Activated B cell treated with CpG ODN at 0.5 μM for 24 hours (primary cell): Measurements from ENCODE around the gene ARMCX5. TPM values are rescaled to one million over a fixed set of nuclear protein-coding genes. Genes with fewer than 3 reads are reported as not detected.

ENCODE experiments used
- ATAC-seq: fragments of 200-7000 bp; cut with Tn5 transposase; one replicate; pipeline ENCODE4 v1.10.0; 2021; ENCODE audit warnings: low read depth, mild to moderate bottlenecking, moderate library complexity
- CTCF ChIA-PET: fragments of 350-600 bp; sonication (Branson Sonifier 250); formaldehyde crosslinking; loops from one replicate; lab custom pipeline; 2021; ENCODE audit warnings: antibody characterized with exemption; lab: Charles Lee
- POLR2A ChIA-PET: fragments of 350-600 bp; sonication (Branson Sonifier 250); formaldehyde crosslinking; loops from one replicate; lab custom pipeline; 2021; ENCODE audit warnings: antibody characterized with exemption; lab: Charles Lee
- DNase-seq: peaks from one replicate; pipeline ENCODE4 v3.0.0; 2022
- H3K27ac Mint-ChIP-seq: one replicate; pipeline ENCODE4 v1.8.0; 2020; ENCODE audit warnings: mixed read lengths
- H3K27me3 Mint-ChIP-seq: one replicate; pipeline ENCODE4 v1.8.0; 2021; ENCODE audit warnings: mixed read lengths
- H3K36me3 Mint-ChIP-seq: one replicate; pipeline ENCODE4 v1.8.0; 2021; ENCODE audit warnings: low read depth, mixed read lengths
- H3K4me1 Mint-ChIP-seq: one replicate; pipeline ENCODE4 v1.8.0; 2021; ENCODE audit warnings: mixed read lengths
- H3K4me3 Mint-ChIP-seq: one replicate; pipeline ENCODE4 v1.8.0; 2020; ENCODE audit warnings: mild to moderate bottlenecking, mixed read lengths
- H3K9me3 Mint-ChIP-seq: one replicate; pipeline ENCODE4 v1.8.0; 2020; ENCODE audit warnings: mixed read lengths
- CTCF ChIP-seq: fragments of 200-600 bp; IDR thresholded peaks from one replicate; pipeline ENCODE4 v1.8.0; 2022; ENCODE audit warnings: antibody characterized with exemption, mild to moderate bottlenecking
- intact Hi-C: fragments of 100-400 bp; cut with micrococcal nuclease; formaldehyde crosslinking; loops from one replicate; pipeline ENCODE4 v1.15.1; 2024
- total RNA-seq: library from RNA; stranded (reverse); gene quantifications from 2 replicates; pipeline ENCODE4 v1.2.3, GENCODE V29; 2022

ARMCX5 gene
- 12.0 and 12.4 TPM in 2 replicates for total RNA-seq

- Mint-ChIP-seq H3K36me3 (peaks cover 12% of the 10 kb centered on the region), H3K4me3 (peak within 1 kb of the TSS; percentile 96), H3K4me1 (peaks cover 28% of the 10 kb centered on the region), H3K9me3 (no peaks in the 10 kb centered on the region), H3K27ac (peak within 1 kb of the TSS; percentile 94), H3K27me3 (no peaks in the 10 kb centered on the region)
- intact Hi-C loops: loop anchor here (1.0 to 5.0 kb wide), 5 partner anchors 53 to 667 kb away; partner anchors contain the start of genes GPRASP3 and ZMAT1
- DNase-seq: peak; percentile 31
- CTCF ChIA-PET: interaction anchor here (1.2 kb wide), 1 partner anchor 264 kb away, joined by 4 read pairs; no protein-coding TSS in a partner anchor
- POLR2A ChIA-PET: interaction anchor here (1.0 to 1.3 kb wide), 3 partner anchors 61 to 668 kb away, joined by 3 to 6 read pairs (median 5); partner anchors contain the start of genes GPRASP3 and ZMAT1
- no peak for TF ChIP-seq CTCF
- peak; percentile 86 for ATAC-seq
These were observed at the start of gene ARMCX5 for GRCh38 chrX:102599084-102599950. Gene ARMCX5 (plus strand): TSS chrX:102599515. CDS start chrX:102602142, 2,627 bp downstream.

GRCh38 chrX:102558607-102559006, 40.7 kb upstream of the ARMCX5 start:
- no peak overlapping the region for H3K4me3 Mint-ChIP-seq
- TF ChIP-seq CTCF: no peak
- CTCF ChIA-PET: no interaction called here
- H3K36me3 Mint-ChIP-seq: no peaks in the 10 kb centered on the region
- H3K27ac Mint-ChIP-seq: no peak overlapping the region
- POLR2A ChIA-PET: no interaction called here
- no peak for ATAC-seq
- no peaks in the 10 kb centered on the region for H3K27me3 Mint-ChIP-seq
- H3K4me1 Mint-ChIP-seq: no peaks in the 10 kb centered on the region
- DNase-seq: no peak
- H3K9me3 Mint-ChIP-seq: no peaks in the 10 kb centered on the region
- intact Hi-C loops: no loop called here

- DNase-seq (no peak), ATAC-seq (no peak)
- Mint-ChIP-seq H3K4me1 (no peaks in the 10 kb centered on the region), H3K4me3 (no peak overlapping the region), H3K36me3 (no peaks in the 10 kb centered on the region), H3K27ac (no peak overlapping the region), H3K9me3 (no peaks in the 10 kb centered on the region), H3K27me3 (no peaks in the 10 kb centered on the region)
- TF ChIP-seq CTCF: no peak
- intact Hi-C loops: no loop called here
- POLR2A ChIA-PET: no interaction called here
- CTCF ChIA-PET: no interaction called here
These were observed 38.8 kb upstream of the ARMCX5 start for GRCh38 chrX:102560423-102561068.

GRCh38 chrX:102580891-102581290, 18.4 kb upstream of the ARMCX5 start:
- intact Hi-C loops: no loop called here
- Mint-ChIP-seq H3K27me3 (peaks cover 2% of the 10 kb centered on the region), H3K4me1 (no peaks in the 10 kb centered on the region), H3K9me3 (no peaks in the 10 kb centered on the region), H3K36me3 (no peaks in the 10 kb centered on the region), H3K27ac (no peak overlapping the region), H3K4me3 (no peak overlapping the region)
- DNase-seq (no peak), ATAC-seq (no peak)
- ChIA-PET CTCF (no interaction called here), POLR2A (no interaction called here)
- no peak for TF ChIP-seq CTCF

- DNase-seq (no peak), ATAC-seq (no peak)
- no peak for TF ChIP-seq CTCF
- peaks cover 4% of the 10 kb centered on the region for H3K27me3 Mint-ChIP-seq
- no peak overlapping the region for H3K27ac Mint-ChIP-seq
- ChIA-PET POLR2A (no interaction called here), CTCF (no interaction called here)
- intact Hi-C loops: no loop called here
- H3K4me1 Mint-ChIP-seq: peaks cover 2% of the 10 kb centered on the region
- H3K36me3 Mint-ChIP-seq: no peaks in the 10 kb centered on the region
- no peak overlapping the region for H3K4me3 Mint-ChIP-seq
- no peaks in the 10 kb centered on the region for H3K9me3 Mint-ChIP-seq
These were observed 5.9 kb upstream of the ARMCX5 start for GRCh38 chrX:102593367-102593766.
